Anterior cingulate cortex (tissue), 58 donors: ENCODE measurements around the gene EPB42.

Experiments
- DNase-seq, 58 donors: peaks; one replicate each; lab custom pipeline; 2025; lab: John Stamatoyannopoulos, UW

The EPB42 gene

GRCh38 chr15:43220991-43221403 lies at the start of gene EPB42:
EPB42 (minus strand) TSS chr15:43221018; CDS start chr15:43220825, 193 bp downstream.
- DNase-seq, result no peak

GRCh38 chr15:43270113-43270665 lies 49.4 kb upstream of the EPB42 start:
- DNase-seq, result peak in 8 of 58 donors; percentile 8 to 42 (median 18)

- DNase-seq, result peak in 2 of 58 donors; percentile 7 to 9
Measured at GRCh38 chr15:43268111-43269105, 47.6 kb upstream of the EPB42 start.

- DNase-seq, result no peak
Measured at GRCh38 chr15:43267439-43267838, 46.6 kb upstream of the EPB42 start.

- no peak for DNase-seq
Measured at GRCh38 chr15:43266834-43267233, 46.0 kb upstream of the EPB42 start, which contains the start of gene TGM5. TGM5 (minus strand) TSS chr15:43266928; CDS start chr15:43266849, 79 bp downstream.

DNA sequence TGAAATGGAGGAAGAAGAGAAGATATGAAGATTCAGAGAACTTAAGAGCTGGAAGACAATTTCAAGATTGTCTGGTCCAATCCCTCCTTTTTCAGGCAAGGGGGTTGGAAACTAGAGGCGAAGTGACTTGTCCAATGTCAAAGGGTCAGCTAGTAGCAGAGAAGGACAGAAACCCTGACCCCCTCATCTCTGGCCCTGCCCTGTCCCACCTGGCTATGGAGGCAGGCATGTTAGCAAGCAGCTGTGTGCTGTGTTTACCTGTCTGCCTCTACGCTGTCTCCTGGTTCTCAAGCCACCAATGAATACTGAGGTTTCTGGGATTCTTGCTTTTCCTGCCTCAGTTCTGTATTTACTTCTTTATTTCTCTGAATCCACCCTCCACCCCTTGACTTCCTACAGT lies 45.6 kb upstream of the EPB42 start:
- DNase-seq, result no peak

DNA sequence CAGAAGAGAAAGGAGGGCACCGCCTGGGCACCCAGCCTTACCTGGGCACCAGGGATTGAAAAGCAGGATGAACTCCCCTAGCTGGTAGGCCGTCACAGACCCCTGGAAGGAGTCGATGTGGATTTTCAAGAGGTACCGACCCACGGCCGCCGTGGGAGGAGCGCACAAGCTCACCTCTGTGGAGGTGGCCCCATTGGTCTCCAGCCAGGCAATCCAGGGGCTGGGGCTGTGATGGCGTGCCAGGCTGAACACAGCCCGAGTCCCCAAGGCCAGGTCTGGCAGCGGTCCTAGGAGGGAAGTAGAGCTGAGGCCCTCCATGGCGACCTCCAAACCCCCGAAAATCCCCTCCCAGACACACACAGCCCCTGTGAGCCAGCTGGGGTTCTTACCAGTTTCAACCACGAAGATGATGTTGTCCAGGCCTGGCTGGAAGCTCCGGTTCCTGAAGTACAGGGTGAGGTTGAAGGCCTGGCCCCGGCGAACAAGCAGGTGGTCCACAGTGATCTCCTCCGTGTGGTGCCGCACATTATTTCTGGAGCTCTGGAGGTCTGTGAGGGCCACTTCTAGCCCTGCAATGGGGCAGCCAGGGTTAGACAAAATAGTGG lies 39.3 kb upstream of the EPB42 start:
- no peak for DNase-seq

GRCh38 chr15:43258781-43259180 lies 38.0 kb upstream of the EPB42 start:
- DNase-seq, result no peak

GRCh38 chr15:43256341-43256740 lies 35.5 kb upstream of the EPB42 start:
- DNase-seq, result no peak

GRCh38 chr15:43255376-43255775 lies 34.6 kb upstream of the EPB42 start:
- no peak for DNase-seq

DNA sequence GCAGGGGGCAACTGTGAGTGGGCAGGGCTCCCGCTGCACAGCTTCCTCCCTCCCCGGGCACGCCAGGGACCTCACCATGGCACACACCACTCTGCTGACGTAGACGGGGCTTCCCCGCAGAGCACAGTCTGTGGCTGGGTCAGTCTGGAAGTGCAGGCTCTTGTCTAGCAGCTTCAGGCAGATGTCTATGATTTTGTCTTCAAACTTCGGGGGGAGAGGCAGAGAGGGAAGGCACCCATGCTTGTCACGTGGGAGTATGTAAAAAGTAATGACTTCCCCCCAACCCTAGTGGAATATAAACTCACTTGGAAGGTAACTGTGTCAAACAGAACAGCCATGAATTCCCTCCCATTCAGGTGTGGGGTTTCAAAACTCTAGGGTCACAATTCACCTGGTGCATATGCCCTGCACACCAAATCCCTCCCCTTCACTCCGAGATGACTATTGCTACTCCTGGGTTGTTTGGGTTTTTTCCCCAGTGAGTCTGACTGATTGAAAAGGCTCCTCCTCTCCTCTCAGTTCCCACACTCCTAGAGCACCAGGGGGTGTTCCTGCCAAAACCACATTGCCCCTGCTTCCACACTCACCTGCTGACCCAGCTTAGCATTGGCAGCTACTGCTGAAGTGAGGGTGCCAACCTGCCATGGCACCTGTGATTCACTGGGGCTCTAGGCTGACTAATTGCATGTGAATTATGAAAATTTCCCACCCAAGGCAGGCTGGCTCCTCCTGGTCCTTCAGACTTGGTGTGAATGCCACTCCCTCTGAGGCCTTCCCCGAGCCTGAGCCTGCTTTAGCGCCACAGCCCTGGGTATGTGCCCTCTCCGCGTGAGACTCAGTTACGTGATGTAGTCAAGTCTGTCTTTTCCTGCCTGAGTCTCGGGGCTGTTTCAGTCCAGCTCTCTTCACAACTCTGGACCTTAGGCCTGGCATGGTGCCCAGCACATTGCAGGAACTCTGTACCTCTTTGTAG lies 32.9 kb upstream of the EPB42 start:
- peak in 1 of 58 donors; percentile 6 for DNase-seq

- no peak for DNase-seq
Measured at GRCh38 chr15:43251871-43252250, 31.0 kb upstream of the EPB42 start.

DNA sequence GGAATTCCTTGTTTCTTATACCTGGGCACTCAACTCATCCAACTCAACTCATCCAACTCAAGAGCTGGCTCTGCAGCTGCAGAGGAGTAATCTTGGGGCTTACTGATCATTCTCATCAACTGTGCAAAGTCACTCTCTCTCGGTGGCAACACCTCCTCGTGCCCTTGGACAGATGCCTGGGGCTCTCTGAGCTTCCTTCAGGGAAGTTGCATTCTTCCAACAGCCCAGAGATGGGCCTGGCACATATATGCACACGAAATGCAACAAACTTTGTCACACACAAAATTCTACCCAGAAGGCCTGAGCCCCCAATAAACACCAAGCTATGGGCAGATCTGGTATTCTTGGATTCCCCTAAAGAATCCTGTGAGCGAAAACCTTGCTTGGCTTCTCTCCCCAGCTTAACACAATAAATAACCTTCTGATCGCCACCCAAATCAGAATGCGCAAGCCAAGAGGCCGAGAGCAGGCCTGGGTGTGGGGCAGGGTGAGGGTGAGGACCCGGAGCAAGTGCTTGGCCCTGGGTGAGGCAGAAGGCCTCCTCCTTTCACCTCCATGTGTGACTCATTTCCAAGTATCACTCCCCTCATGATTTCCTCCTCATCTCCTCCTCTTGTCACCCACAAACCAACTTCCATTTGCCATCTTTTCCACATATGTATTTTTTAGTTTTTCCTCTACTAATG lies 30.5 kb upstream of the EPB42 start:
- no peak for DNase-seq

- DNase-seq, result no peak
Measured at GRCh38 chr15:43250785-43251184, 30.0 kb upstream of the EPB42 start.

DNA sequence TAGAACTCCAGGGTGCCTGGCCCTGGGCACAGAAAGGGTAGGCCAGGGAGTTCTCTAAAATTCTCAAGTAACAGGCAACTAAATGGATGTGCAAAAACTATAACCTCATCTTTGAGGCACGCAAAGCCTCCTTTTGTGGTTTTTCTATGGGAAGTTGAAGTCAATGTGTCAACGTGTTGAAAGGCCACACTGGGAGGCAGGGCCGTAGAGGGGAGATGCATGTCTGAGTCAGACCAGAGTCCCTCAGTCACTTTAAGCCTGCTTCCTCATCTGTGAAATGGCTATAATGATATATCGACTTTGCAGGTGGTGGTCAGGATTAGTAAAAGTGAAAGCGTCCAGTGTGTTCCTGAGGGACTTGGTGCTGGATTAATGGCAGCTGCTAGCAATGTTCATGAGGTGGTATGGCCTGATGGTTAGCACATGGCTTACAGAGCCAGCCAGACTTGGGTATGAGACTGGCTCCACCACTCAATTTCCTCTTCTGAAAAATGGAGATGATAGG lies 28.9 kb upstream of the EPB42 start:
- DNase-seq, result no peak

DNA sequence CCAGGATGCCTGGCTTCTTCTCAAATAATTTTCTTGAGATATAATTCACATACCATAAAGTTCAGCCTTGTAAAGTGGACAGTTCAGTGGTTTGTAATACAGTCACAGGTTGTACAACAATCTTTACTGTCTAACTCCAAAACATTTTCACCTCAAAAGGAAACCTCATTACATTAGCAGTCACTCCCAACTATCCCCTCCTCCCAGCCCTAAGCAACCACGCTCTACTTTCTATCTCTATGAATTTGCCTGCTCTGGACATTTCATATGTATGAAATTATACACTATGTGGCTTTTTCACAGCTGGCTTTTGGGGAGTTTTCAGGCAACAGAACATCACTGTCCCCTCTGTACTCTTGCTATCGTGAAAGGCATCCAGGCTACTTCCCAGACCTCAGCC lies 28.4 kb upstream of the EPB42 start:
- DNase-seq, result no peak

GRCh38 chr15:43246261-43246774 lies 25.5 kb upstream of the EPB42 start:
- no peak for DNase-seq

DNA sequence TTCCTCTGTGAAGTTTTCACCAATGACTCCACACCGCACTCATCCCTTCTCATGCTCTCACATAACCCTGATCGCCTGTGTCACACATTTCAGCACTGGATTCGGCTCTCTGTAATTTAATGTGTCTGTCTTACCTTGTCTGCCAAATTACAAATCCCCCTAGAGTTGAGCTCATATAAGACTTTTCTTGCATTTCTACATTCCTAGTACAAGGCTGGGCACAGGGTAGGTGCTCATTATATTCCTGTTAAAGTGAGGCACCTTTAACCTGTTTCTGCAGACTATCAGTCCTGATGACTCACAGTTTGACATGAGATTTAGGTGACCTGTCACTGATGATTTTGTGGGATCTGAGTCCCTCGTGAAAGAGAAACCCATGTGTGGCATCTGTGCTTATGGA lies 23.3 kb upstream of the EPB42 start:
- no peak for DNase-seq

DNA sequence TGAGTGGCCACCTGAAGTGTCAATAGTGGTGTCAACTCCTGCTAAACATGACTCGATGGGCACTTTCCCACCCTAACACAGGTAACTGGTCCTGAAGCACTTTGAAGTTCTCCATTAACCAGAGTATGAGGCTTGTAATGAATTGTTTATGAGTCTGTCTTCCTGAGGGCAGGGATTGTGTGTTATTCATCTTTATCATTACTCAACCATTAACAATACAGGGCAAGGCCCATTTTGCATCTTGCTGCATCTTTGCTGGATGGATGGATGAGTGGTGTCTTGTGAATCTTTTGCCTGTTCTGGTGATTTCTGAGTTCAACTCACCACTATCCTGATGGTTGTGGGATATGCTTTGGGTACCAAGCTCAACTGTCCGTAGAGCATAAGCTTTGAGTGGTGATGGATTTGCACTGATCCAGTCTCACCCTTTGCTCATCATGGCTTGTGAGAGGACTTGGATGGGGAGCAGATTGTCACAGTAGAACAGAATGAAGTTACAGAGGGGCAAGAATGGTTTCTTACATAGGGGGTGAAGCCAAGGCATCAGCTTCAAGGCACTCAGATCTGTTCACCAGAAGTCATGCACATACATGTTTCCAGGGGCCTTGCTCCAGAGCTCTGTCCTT lies 22.3 kb upstream of the EPB42 start:
- no peak for DNase-seq
